H9 (cell line): ENCODE measurements around the gene CAPN2. TPM values are rescaled to one million over a fixed set of nuclear protein-coding genes. Genes with fewer than 3 reads are reported as not detected.

Source experiments
- DNase-seq: peaks from one replicate; pipeline ENCODE4 v3.0.0-alpha.2; 2017
- H2AFZ ChIP-seq: one replicate; pipeline ENCODE4 v1.6.1; 2013; ENCODE audit warnings: mild to moderate bottlenecking, low read length, control low read depth, moderate library complexity
- H2AK5ac ChIP-seq: 2 replicates; pipeline ENCODE4 v1.6.1; 2013; ENCODE audit warnings: low read length, control low read depth, mixed read lengths; ENCODE audit not compliant: insufficient read length
- H2BK120ac ChIP-seq: one replicate; pipeline ENCODE4 v1.6.1; 2013; ENCODE audit warnings: low read depth, mild to moderate bottlenecking, low read length, control low read depth, inconsistent platforms; ENCODE audit not compliant: poor library complexity, severe bottlenecking
- H2BK12ac ChIP-seq: 2 replicates; pipeline ENCODE4 v1.6.1; 2013; ENCODE audit warnings: low read length, control low read depth, mixed read lengths, low read depth; ENCODE audit not compliant: insufficient read length
- H2BK15ac ChIP-seq: 2 replicates; pipeline ENCODE4 v1.6.1; 2013; ENCODE audit warnings: low read depth, low read length, control low read depth
- H2BK20ac ChIP-seq: one replicate; pipeline ENCODE4 v1.6.1; 2013; ENCODE audit warnings: low read depth, mild to moderate bottlenecking, low read length, control low read depth, inconsistent platforms; ENCODE audit not compliant: poor library complexity, severe bottlenecking
- H2BK5ac ChIP-seq: 2 replicates; pipeline ENCODE4 v1.6.1; 2013; ENCODE audit warnings: low read length, control low read depth, mixed read lengths; ENCODE audit not compliant: insufficient read length
- H3K14ac ChIP-seq: 2 replicates; pipeline ENCODE4 v1.6.1; 2013; ENCODE audit warnings: low read length, control low read depth; ENCODE audit not compliant: insufficient read depth
- H3K18ac ChIP-seq: 2 replicates; pipeline ENCODE4 v1.6.1; 2013; ENCODE audit warnings: low read depth, mild to moderate bottlenecking, mixed read lengths, low read length, control low read depth; ENCODE audit not compliant: insufficient read length
- H3K23ac ChIP-seq: 2 replicates; pipeline ENCODE4 v1.6.1; 2013; ENCODE audit warnings: low read length, control low read depth, mixed read lengths, low read depth; ENCODE audit not compliant: insufficient read length
- H3K23me2 ChIP-seq: 2 replicates; pipeline ENCODE4 v1.6.1; 2013; ENCODE audit warnings: low read depth, mild to moderate bottlenecking, mixed read lengths, low read length, control low read depth; ENCODE audit not compliant: insufficient read length, poor library complexity, severe bottlenecking
- H3K27ac ChIP-seq: 2 replicates; pipeline ENCODE4 v1.5.1; 2013; ENCODE audit warnings: low read length, control low read depth, mixed read lengths, low read depth; ENCODE audit not compliant: insufficient read length
- H3K27me3 ChIP-seq: 2 replicates; pipeline ENCODE4 v1.6.1; 2013; ENCODE audit warnings: low read length, control low read depth, inconsistent platforms; ENCODE audit not compliant: insufficient read depth
- H3K4ac ChIP-seq: 2 replicates; pipeline ENCODE4 v1.6.1; 2013; ENCODE audit warnings: low read depth, mild to moderate bottlenecking, control low read depth, inconsistent platforms, low read length, moderate library complexity
- H3K4me1 ChIP-seq: 2 replicates; pipeline ENCODE4 v1.6.1; 2013; ENCODE audit warnings: low read length, control low read depth, inconsistent platforms; ENCODE audit not compliant: insufficient read depth
- H3K4me2 ChIP-seq: 2 replicates; pipeline ENCODE4 v1.6.1; 2013; ENCODE audit warnings: low read length, control low read depth, mixed read lengths; ENCODE audit not compliant: insufficient read length, insufficient read depth
- H3K56ac ChIP-seq: 2 replicates; pipeline ENCODE4 v1.6.1; 2013; ENCODE audit warnings: low read depth, mild to moderate bottlenecking, mixed read lengths, low read length, control low read depth; ENCODE audit not compliant: insufficient read length
- H3K79me1 ChIP-seq: 2 replicates; pipeline ENCODE4 v1.6.1; 2013; ENCODE audit warnings: low read depth, mild to moderate bottlenecking, moderate library complexity, low read length, control low read depth, inconsistent platforms; ENCODE audit not compliant: insufficient read depth, poor library complexity, severe bottlenecking
- H3K79me2 ChIP-seq: 2 replicates; pipeline ENCODE4 v1.6.1; 2013; ENCODE audit warnings: low read length, control low read depth, inconsistent platforms; ENCODE audit not compliant: insufficient read depth
- H3K9ac ChIP-seq: 2 replicates; pipeline ENCODE4 v1.6.1; 2013; ENCODE audit warnings: low read length, control low read depth, mixed read lengths; ENCODE audit not compliant: insufficient read length; ENCODE audit errors: extremely low read depth
- H3K9me3 ChIP-seq: one replicate; pipeline ENCODE4 v1.6.1; 2013; ENCODE audit warnings: low read depth, low read length, inconsistent platforms; ENCODE audit not compliant: control insufficient read depth
- H3T11ph ChIP-seq: one replicate; pipeline ENCODE4 v1.6.1; 2013; ENCODE audit warnings: mild to moderate bottlenecking, low read length, control low read depth, inconsistent platforms
- H4K20me1 ChIP-seq: one replicate; pipeline ENCODE4 v1.6.1; 2013; ENCODE audit not compliant: control insufficient read depth, insufficient read length, insufficient read depth
- H4K5ac ChIP-seq: 2 replicates; pipeline ENCODE4 v1.6.1; 2013; ENCODE audit warnings: low read depth, mild to moderate bottlenecking, mixed read lengths, low read length, control low read depth; ENCODE audit not compliant: insufficient read length
- H4K8ac ChIP-seq: replicated peaks from 2 replicates; pipeline ENCODE4 v1.6.1; 2013; ENCODE audit warnings: low read length, control low read depth, mixed read lengths, low read depth; ENCODE audit not compliant: insufficient read length
- H4K91ac ChIP-seq: 2 replicates; pipeline ENCODE4 v1.6.1; 2013; ENCODE audit warnings: low read depth, mild to moderate bottlenecking, moderate library complexity, mixed read lengths, low read length, control low read depth; ENCODE audit not compliant: insufficient read length
- H3K27ac Mint-ChIP-seq, 3 experiments: 2 replicates in 2 of 3; 3 replicates in 1 of 3; pipeline ENCODE4 v1.8.0; 2020 to 2021; ENCODE audit warnings: mixed read lengths in 3 of 3, mild to moderate bottlenecking in 1 of 3, moderate library complexity in 1 of 3
- H3K27me3 Mint-ChIP-seq: 2 replicates; pipeline ENCODE4 v1.8.0; 2021; ENCODE audit warnings: low read depth, mild to moderate bottlenecking, moderate library complexity, mixed read lengths
- H3K36me3 Mint-ChIP-seq, 3 experiments: 2 replicates in 2 of 3; 3 replicates in 1 of 3; pipeline ENCODE4 v1.8.0; 2020 to 2021; ENCODE audit warnings: low read depth in 3 of 3, mixed read lengths in 3 of 3; ENCODE audit not compliant: insufficient read depth in 1 of 3
- H3K4me1 Mint-ChIP-seq, 2 experiments: 2 replicates each; pipeline ENCODE4 v1.8.0; 2020; ENCODE audit warnings: mixed read lengths in 2 of 2
- H3K4me3 Mint-ChIP-seq, 2 experiments: 2 replicates in 1 of 2; 3 replicates in 1 of 2; pipeline ENCODE4 v1.8.0; 2020 to 2021; ENCODE audit warnings: mild to moderate bottlenecking in 2 of 2, mixed read lengths in 2 of 2, moderate library complexity in 1 of 2
- H3K9me3 Mint-ChIP-seq, 2 experiments: 2 replicates in 1 of 2; 3 replicates in 1 of 2; pipeline ENCODE4 v1.8.0; 2020; ENCODE audit warnings: mild to moderate bottlenecking in 2 of 2, mixed read lengths in 2 of 2, moderate library complexity in 1 of 2
- CTCF ChIP-seq: fragments of 200-600 bp; sonication (generic); conservative IDR thresholded peaks from 3 replicates; pipeline ENCODE4 v1.8.0; 2021; ENCODE audit warnings: antibody characterized with exemption, mild to moderate bottlenecking
- WGBS: extraction: QIAGEN DNeasy Blood & Tissue Kit; methylation state at CpG from one replicate; pipeline ENCODE4 v1.1.7; 2013; ENCODE audit warnings: missing lambda C conversion rate, low lambda C conversion rate, mixed read lengths; ENCODE audit not compliant: insufficient read length; ENCODE audit errors: extremely low coverage; 5-methylcytosine and 5-hydroxymethylcytosine counted together
- total RNA-seq: library from RNA; stranded (reverse); gene quantifications from 2 replicates; pipeline ENCODE4 v1.2.1, GENCODE V29; 2021

Gene CAPN2
- total RNA-seq, 1 experiment from 2014 or later: 32.2 TPM

- H3K23ac ChIP-seq: no peak overlapping the region
- H3K9me3 ChIP-seq: no peaks in the 10 kb centered on the region
- no peak overlapping the region for H4K5ac ChIP-seq
- no peak overlapping the region for H3K27ac ChIP-seq
- no peak overlapping the region for H2AFZ ChIP-seq
- WGBS: no CpG with 5 or more reads among the region's 4 CpGs
- H2BK5ac ChIP-seq: no peak overlapping the region
- H3K4me3 Mint-ChIP-seq: no peak overlapping the region
- no peak overlapping the region for H4K8ac ChIP-seq
- no peaks in the 10 kb centered on the region for H3K79me2 ChIP-seq
- no peak overlapping the region for H4K91ac ChIP-seq
- no peak overlapping the region for H3K27ac Mint-ChIP-seq
- no peak overlapping the region for H3K18ac ChIP-seq
- no peaks in the 10 kb centered on the region for H4K20me1 ChIP-seq
- no peak overlapping the region for H2BK120ac ChIP-seq
- no peak overlapping the region for H3K4ac ChIP-seq
- no peak overlapping the region for H3K56ac ChIP-seq
- no peak overlapping the region for H2AK5ac ChIP-seq
- peaks cover 22% of the 10 kb centered on the region for H3K27me3 Mint-ChIP-seq
- H3K4me1 ChIP-seq: peaks cover 8% of the 10 kb centered on the region; the same call in 1 of the 2 replicates
- DNase-seq: no peak
- H2BK20ac ChIP-seq: no peak overlapping the region
- H3K4me1 Mint-ChIP-seq: peaks cover 17 to 18% of the 10 kb centered on the region in 2 experiments
- peaks cover 14% of the 10 kb centered on the region; the same call in 1 of the 2 replicates for H3K27me3 ChIP-seq
- no peak overlapping the region for H3T11ph ChIP-seq
- H3K9me3 Mint-ChIP-seq: no peaks in the 10 kb centered on the region
- no peak overlapping the region for H3K14ac ChIP-seq
- H3K4me2 ChIP-seq: no peak overlapping the region
- no peak overlapping the region for H3K9ac ChIP-seq
- H3K23me2 ChIP-seq: peaks cover 7% of the 10 kb centered on the region
- no peaks in the 10 kb centered on the region for H3K79me1 ChIP-seq
- H2BK12ac ChIP-seq: no peak overlapping the region
- H2BK15ac ChIP-seq: no peak overlapping the region
- peaks cover 7 to 30% (median 27%) of the 10 kb centered on the region in 3 experiments; a peak in 6 of 7 replicates for H3K36me3 Mint-ChIP-seq
- TF ChIP-seq CTCF: no peak
These were observed 39.4 kb downstream of the CAPN2 start for GRCh38 chr1:223751696-223752095.
